A549 (cell line): ENCODE measurements around the gene FZD1. TPM values are rescaled to one million over a fixed set of nuclear protein-coding genes. Genes with fewer than 3 reads are reported as not detected.

ENCODE experiments used
- CBX8 ChIP-seq: fragments of 200-600 bp; sonication (generic); IDR thresholded peaks from 2 replicates; pipeline ENCODE4 v1.6.1; 2016
- CTCF ChIP-seq: fragments of >200 bp; sonication (Bioruptor Twin); formaldehyde crosslinking; IDR thresholded peaks from 3 replicates; pipeline ENCODE4 v1.5.1; 2016
- ELK1 ChIP-seq: fragments of 150-350 bp; IDR thresholded peaks from 2 replicates; pipeline ENCODE4 v1.6.1; 2014; ENCODE audit warnings: low read depth, mild to moderate bottlenecking, low read length
- FOSL2 ChIP-seq, 2 experiments: fragments of 450-650 bp in 1 of 2; fragments of >200 bp in 1 of 2; sonication (Bioruptor Twin) in 1 of 2; formaldehyde crosslinking; IDR thresholded peaks; 2 replicates each; pipeline versions ENCODE4 v1.5.0 to v1.6.1; 2016 to 2020; ENCODE audit warnings: mild to moderate bottlenecking in 1 of 2, moderate library complexity in 1 of 2
- FOXS1 ChIP-seq: fragments of 250-450 bp; sonication (Bioruptor Pico); IDR thresholded peaks from 2 replicates; pipeline ENCODE4 v1.5.0; 2020; ENCODE audit warnings: mild to moderate bottlenecking, moderate library complexity
- GATA3 ChIP-seq: IDR thresholded peaks from 2 replicates; pipeline ENCODE4 v1.6.1; 2012; ENCODE audit warnings: borderline replicate concordance
- JUN ChIP-seq, 2 experiments: fragments of >200 bp; sonication (Bioruptor Twin); formaldehyde crosslinking; IDR thresholded peaks; 2 replicates in 1 of 2; 3 replicates in 1 of 2; pipeline ENCODE4 v1.6.1; 2016 to 2017
- JUNB ChIP-seq: fragments of >200 bp; sonication (Bioruptor Twin); formaldehyde crosslinking; IDR thresholded peaks from 2 replicates; pipeline ENCODE4 v1.6.1; 2016
- PHF8 ChIP-seq: fragments of 200-600 bp; sonication (generic); IDR thresholded peaks from 2 replicates; pipeline ENCODE4 v1.6.1; 2016; ENCODE audit warnings: low read depth, mild to moderate bottlenecking, antibody characterized with exemption, moderate library complexity, borderline replicate concordance
- POLR2AphosphoS2 ChIP-seq: conservative IDR thresholded peaks from 2 replicates; pipeline ENCODE4 v1.6.1; 2012; ENCODE audit warnings: low read length, improper control_type of control experiment, inconsistent platforms
- RAD21 ChIP-seq, 2 experiments: fragments of >200 bp in 1 of 2; sonication (Bioruptor Twin) in 1 of 2; formaldehyde crosslinking in 1 of 2; IDR thresholded peaks in 1 of 2; conservative IDR thresholded peaks in 1 of 2; 2 replicates in 1 of 2; 3 replicates in 1 of 2; pipeline ENCODE4 v1.6.1; 2012 to 2018; ENCODE audit warnings: inconsistent platforms in 1 of 2
- RARB ChIP-seq: fragments of 250-450 bp; sonication (Bioruptor Pico); IDR thresholded peaks from 2 replicates; pipeline ENCODE4 v1.8.0; 2021; ENCODE audit warnings: mild to moderate bottlenecking, moderate library complexity
- RFX5 ChIP-seq: fragments of 450-650 bp; IDR thresholded peaks from 2 replicates; pipeline ENCODE4 v1.7.1; 2014; ENCODE audit warnings: antibody characterized with exemption, mild to moderate bottlenecking, moderate library complexity
- RNF2 ChIP-seq: fragments of 200-600 bp; sonication (generic); IDR thresholded peaks from 2 replicates; pipeline ENCODE4 v1.6.1; 2016; ENCODE audit warnings: low read depth, mild to moderate bottlenecking, antibody characterized with exemption, moderate library complexity, borderline replicate concordance
- SREBF2 ChIP-seq: fragments of 450-650 bp; IDR thresholded peaks from 2 replicates; pipeline ENCODE4 v1.6.1; 2014; ENCODE audit warnings: mild to moderate bottlenecking, moderate library complexity
- ZC3H11A ChIP-seq: fragments of 450-650 bp; IDR thresholded peaks from 2 replicates; pipeline ENCODE4 v1.6.1; 2014; ENCODE audit warnings: antibody characterized with exemption, mild to moderate bottlenecking
- ZFP36 ChIP-seq: fragments of 450-650 bp; IDR thresholded peaks from 2 replicates; pipeline ENCODE4 v1.6.1; 2014; ENCODE audit warnings: borderline replicate concordance; ENCODE audit not compliant: partially characterized antibody
- ZSCAN20 ChIP-seq: fragments of 250-450 bp; sonication (Bioruptor Pico); IDR thresholded peaks from 2 replicates; pipeline ENCODE4 v1.8.0; 2022; ENCODE audit warnings: mild to moderate bottlenecking, moderate library complexity
- polyA plus RNA-seq, 4 experiments: library from polyadenylated mRNA; depleted of rRNA in 3 of 4; stranded (reverse); fragments of >200 nt; fragmentation: RNase III in 1 of 4; extraction: RNeasy Plus Mini Kit Qiagen cat#74134 plus additional on column Dnase treatment in 1 of 4; gene quantifications; 2 replicates in 3 of 4; 3 replicates in 1 of 4; pipeline ENCODE4 v1.2.3, GENCODE V29; 2011 to 2017
- TF ChIP-seq, protein P1 (sequence below): IDR thresholded peaks from 2 replicates; pipeline ENCODE4 v1.6.1; 2012
- TF ChIP-seq, protein P2 (sequence below): IDR thresholded peaks from 2 replicates; pipeline ENCODE4 v1.6.1; 2012; ENCODE audit warnings: low read depth, borderline replicate concordance
- TF ChIP-seq, protein P3 (sequence below): fragments of >200 bp; sonication (Bioruptor Twin); formaldehyde crosslinking; IDR thresholded peaks from 2 replicates; pipeline ENCODE4 v1.6.1; 2016
- TF ChIP-seq, protein P4 (sequence below): fragments of >200 bp; sonication (Bioruptor Twin); formaldehyde crosslinking; IDR thresholded peaks from 3 replicates; pipeline ENCODE4 v1.6.1; 2016

Gene FZD1
- polyA plus RNA-seq, 2 of the 4 experiments (the other 2 are of a cell fraction): 1.4 TPM

GRCh38 chr7:91264046-91264923 lies at the start of gene FZD1 (continued):
- TF ChIP-seq ELK1 (no peak), ZSCAN20 (CRISPR knock-in tag) (no peak), ZC3H11A (no peak), RAD21 (conservative IDR thresholded peaks at IDR 0.05 in 1 of 2, IDR thresholded peaks at IDR 0.05 in 1 of 2) (0 out of 5 replicates have a peak, but pooled peaks of 1 of the 2 experiments have one; percentile 16), POLR2AphosphoS2 (no peak), RARB (CRISPR knock-in tag) (no peak), RFX5 (no peak), ZFP36 (no peak), CTCF (0 out of 3 replicates have a peak, but pooled peaks have one; percentile 9), GATA3 (no peak), FOSL2 (IDR thresholded peaks at IDR 0.05) (no peak), FOSL2 (CRISPR knock-in tag; IDR thresholded peaks at IDR 0.05) (no peak), RNF2 (no peak), JUN (IDR thresholded peaks at IDR 0.05) (peak in 1 of 2 experiments; percentile 57; a peak in 1 of 5 replicates), JUNB (no peak), FOXS1 (CRISPR knock-in tag) (no peak), CBX8 (no peak), SREBF2 (no peak), PHF8 (no peak; the same call in 1 of the 2 replicates)
- TF ChIP-seq, protein P1, sequence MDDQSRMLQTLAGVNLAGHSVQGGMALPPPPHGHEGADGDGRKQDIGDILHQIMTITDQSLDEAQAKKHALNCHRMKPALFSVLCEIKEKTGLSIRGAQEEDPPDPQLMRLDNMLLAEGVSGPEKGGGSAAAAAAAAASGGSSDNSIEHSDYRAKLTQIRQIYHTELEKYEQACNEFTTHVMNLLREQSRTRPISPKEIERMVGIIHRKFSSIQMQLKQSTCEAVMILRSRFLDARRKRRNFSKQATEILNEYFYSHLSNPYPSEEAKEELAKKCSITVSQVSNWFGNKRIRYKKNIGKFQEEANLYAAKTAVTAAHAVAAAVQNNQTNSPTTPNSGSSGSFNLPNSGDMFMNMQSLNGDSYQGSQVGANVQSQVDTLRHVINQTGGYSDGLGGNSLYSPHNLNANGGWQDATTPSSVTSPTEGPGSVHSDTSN: no peak
- TF ChIP-seq, protein P2, sequence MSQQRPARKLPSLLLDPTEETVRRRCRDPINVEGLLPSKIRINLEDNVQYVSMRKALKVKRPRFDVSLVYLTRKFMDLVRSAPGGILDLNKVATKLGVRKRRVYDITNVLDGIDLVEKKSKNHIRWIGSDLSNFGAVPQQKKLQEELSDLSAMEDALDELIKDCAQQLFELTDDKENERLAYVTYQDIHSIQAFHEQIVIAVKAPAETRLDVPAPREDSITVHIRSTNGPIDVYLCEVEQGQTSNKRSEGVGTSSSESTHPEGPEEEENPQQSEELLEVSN: peak; percentile 45; the same call in 1 of the 2 replicates
- TF ChIP-seq, protein P3, sequence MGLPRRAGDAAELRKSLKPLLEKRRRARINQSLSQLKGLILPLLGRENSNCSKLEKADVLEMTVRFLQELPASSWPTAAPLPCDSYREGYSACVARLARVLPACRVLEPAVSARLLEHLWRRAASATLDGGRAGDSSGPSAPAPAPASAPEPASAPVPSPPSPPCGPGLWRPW: no peak
- TF ChIP-seq, protein P4, sequence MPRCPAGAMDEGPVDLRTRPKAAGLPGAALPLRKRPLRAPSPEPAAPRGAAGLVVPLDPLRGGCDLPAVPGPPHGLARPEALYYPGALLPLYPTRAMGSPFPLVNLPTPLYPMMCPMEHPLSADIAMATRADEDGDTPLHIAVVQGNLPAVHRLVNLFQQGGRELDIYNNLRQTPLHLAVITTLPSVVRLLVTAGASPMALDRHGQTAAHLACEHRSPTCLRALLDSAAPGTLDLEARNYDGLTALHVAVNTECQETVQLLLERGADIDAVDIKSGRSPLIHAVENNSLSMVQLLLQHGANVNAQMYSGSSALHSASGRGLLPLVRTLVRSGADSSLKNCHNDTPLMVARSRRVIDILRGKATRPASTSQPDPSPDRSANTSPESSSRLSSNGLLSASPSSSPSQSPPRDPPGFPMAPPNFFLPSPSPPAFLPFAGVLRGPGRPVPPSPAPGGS: 0 out of 3 replicates have a peak, but pooled peaks have one; percentile 33
- TF ChIP-seq, all 56 proteins: peak for 10
